Ovary (tissue), 9 donors: ENCODE results near the gene PALS1. TPM values are rescaled to one million over a fixed set of nuclear protein-coding genes. Genes with fewer than 3 reads are reported as not detected.

ENCODE experiments used
- DNase-seq, 5 donors: peaks; one replicate each; pipeline ENCODE4 v3.0.0-alpha.2; 2019 to 2020
- H3K27ac ChIP-seq, 2 donors: fragments of 200-600 bp; one replicate each; pipeline versions ENCODE4 v1.5.1 to v1.8.0; 2019 to 2022
- H3K27me3 ChIP-seq: fragments of 200-600 bp; one replicate; pipeline ENCODE4 v1.8.0; 2022
- H3K36me3 ChIP-seq: fragments of 200-600 bp; sonication (generic); one replicate; pipeline ENCODE4 v1.5.1; 2019
- H3K4me1 ChIP-seq: one replicate; pipeline ENCODE4 v1.8.1; 2013; ENCODE audit warnings: mild to moderate bottlenecking, moderate library complexity; ENCODE audit not compliant: insufficient read depth
- H3K4me3 ChIP-seq: fragments of 200-600 bp; sonication (generic); one replicate; pipeline ENCODE4 v1.5.1; 2017
- H3K9me3 ChIP-seq, 2 donors: fragments of 200-600 bp in 1 of 2; sonication (generic) in 1 of 2; one replicate each; pipeline versions ENCODE4 v1.5.1 to v1.8.1; 2013 to 2019; ENCODE audit warnings: mild to moderate bottlenecking in 1 of 2, moderate library complexity in 1 of 2
- CTCF ChIP-seq, 3 donors: fragments of 450-650 bp in 2 of 3; fragments of 200-600 bp in 1 of 3; IDR thresholded peaks; one replicate each; pipeline versions ENCODE4 v1.5.1 to v1.8.0; 2016 to 2022; ENCODE audit warnings: antibody characterized with exemption in 3 of 3, mild to moderate bottlenecking in 1 of 3
- EP300 ChIP-seq: sonication (generic); formaldehyde crosslinking; IDR thresholded peaks from one replicate; pipeline ENCODE4 v1.6.1; 2017; ENCODE audit warnings: antibody characterized with exemption
- POLR2A ChIP-seq: fragments of 450-650 bp; IDR thresholded peaks from one replicate; pipeline ENCODE4 v1.6.1; 2017; ENCODE audit warnings: antibody characterized with exemption, mild to moderate bottlenecking, moderate library complexity
- whole genome bisulfite sequencing, 3 donors: extraction: QIAGEN DNeasy Blood & Tissue Kit in 1 of 3; methylation state at CpG; one replicate each; pipeline versions ENCODE4 v1.1.5 to v1.1.7; 2013 to 2017; 5-methylcytosine and 5-hydroxymethylcytosine counted together
- intact Hi-C, 4 donors: fragments of 100-400 bp; cut with DNase I; formaldehyde crosslinking; loops; one replicate each; pipeline versions ENCODE4 v1.11.0 to v1.15.1; 2022 to 2023
- polyA plus RNA-seq, 2 donors: library from polyadenylated mRNA; stranded (reverse); fragments of 200-250 nt in 1 of 2; fragments of 350-450 nt in 1 of 2; fragmentation: Illumina TruSeq in 1 of 2; extraction: RNeasy Lipid Tissue Mini Kit (QIAGEN cat#74804) in 1 of 2; gene quantifications; one replicate each; pipeline ENCODE4 v1.2.3, GENCODE V29; 2013 to 2014
- total RNA-seq, 7 donors: library from RNA; depleted of rRNA in 2 of 7; stranded (reverse); fragments of >200 nt in 2 of 7; fragmentation: NEBNext Ultra II Directional in 3 of 7; extraction: Animal tissue kit (Norgen Biotek cat#: 25700) in 3 of 7; gene quantifications; one replicate each; pipeline versions ENCODE4 v1.1.0 to v1.2.4, GENCODE V29; 2016 to 2023
- donor health status: DM: no; HTN: no; CAD: no; lungs with moderate emphysema.
- donor health status: DM: no; HTN: no; CAD: no.
- donor health status: Bipolar disorder and iron deficiency.
- donor health status: DM: yes; HTN: yes; CAD: no.
- donor health status: DM: no; HTN: no; CAD: no.
- donor health status: DM: yes; HTN: yes; CAD: no.

PALS1 gene
- total and polyA plus RNA-seq, 9 donors = 4.9 to 15.7 (median 12.2) TPM

- Histone ChIP-seq H3K27ac (no peak overlapping the region), H3K36me3 (no peaks in the 10 kb centered on the region), H3K9me3 (no peaks in the 10 kb centered on the region), H3K27me3 (no peaks in the 10 kb centered on the region), H3K4me1 (no peaks in the 10 kb centered on the region), H3K4me3 (no peak overlapping the region)
- TF ChIP-seq POLR2A (no peak), CTCF (IDR thresholded peaks at IDR 0.05) (no peak), EP300 (no peak)
- no peak for DNase-seq
- intact Hi-C loops = no loop called here
- WGBS, 3 donors = 91 to 97% (median 94%) methylated on average over 6 of the region's 6 CpGs
Measured at GRCh38 chr14:67199016-67199415, 42.2 kb upstream of the PALS1 start.

GRCh38 chr14:67207810-67208209 is 33.4 kb upstream of the PALS1 start:
- TF ChIP-seq EP300 (no peak), POLR2A (no peak), CTCF (IDR thresholded peaks at IDR 0.05) (no peak)
- H3K4me1 ChIP-seq = no peaks in the 10 kb centered on the region
- WGBS, 3 donors = 84 to 90% (median 87%) methylated on average over 8 of the region's 8 CpGs
- no peaks in the 10 kb centered on the region for H3K36me3 ChIP-seq
- H3K27ac ChIP-seq = no peak overlapping the region
- H3K9me3 ChIP-seq = no peaks in the 10 kb centered on the region
- no peak overlapping the region for H3K4me3 ChIP-seq
- no peak for DNase-seq
- no peaks in the 10 kb centered on the region for H3K27me3 ChIP-seq
- intact Hi-C loops = no loop called here

- no peak for TF ChIP-seq EP300
- TF ChIP-seq CTCF (IDR thresholded peaks at IDR 0.05) = no peak
- no peak for TF ChIP-seq POLR2A
Measured at GRCh38 chr14:67218126-67218525, 23.1 kb upstream of the PALS1 start.

GRCh38 chr14:67221248-67221981 is 19.8 kb upstream of the PALS1 start:
- no peak overlapping the region for H3K4me3 ChIP-seq
- no peaks in the 10 kb centered on the region for H3K27me3 ChIP-seq
- TF ChIP-seq POLR2A (no peak), EP300 (no peak), CTCF (IDR thresholded peaks at IDR 0.05) (no peak)
- 74 to 78% (median 77%) methylated on average over 6 of the region's 6 CpGs for WGBS, 3 donors
- no peaks in the 10 kb centered on the region for H3K36me3 ChIP-seq
- DNase-seq = no peak
- no peak overlapping the region for H3K27ac ChIP-seq
- no peaks in the 10 kb centered on the region for H3K9me3 ChIP-seq
- intact Hi-C loops = no loop called here
- no peaks in the 10 kb centered on the region for H3K4me1 ChIP-seq

More at GRCh38 chr14:67218126-67218525, 23.1 kb upstream of the PALS1 start:
- Histone ChIP-seq H3K27me3 (no peaks in the 10 kb centered on the region), H3K4me1 (no peaks in the 10 kb centered on the region), H3K9me3 (no peaks in the 10 kb centered on the region), H3K36me3 (no peaks in the 10 kb centered on the region), H3K4me3 (no peak overlapping the region), H3K27ac (no peak overlapping the region)
- intact Hi-C loops = no loop called here
- DNase-seq = no peak
- 48 to 88% (median 68%) methylated on average over 2 of the region's 2 CpGs for WGBS, 3 donors
